ENCODE measurements around the gene GALC. TPM values are rescaled to one million over a fixed set of nuclear protein-coding genes. Genes with fewer than 3 reads are reported as not detected.

The GALC gene
- total RNA-seq, 1 donor: 19.2 TPM

DNA sequence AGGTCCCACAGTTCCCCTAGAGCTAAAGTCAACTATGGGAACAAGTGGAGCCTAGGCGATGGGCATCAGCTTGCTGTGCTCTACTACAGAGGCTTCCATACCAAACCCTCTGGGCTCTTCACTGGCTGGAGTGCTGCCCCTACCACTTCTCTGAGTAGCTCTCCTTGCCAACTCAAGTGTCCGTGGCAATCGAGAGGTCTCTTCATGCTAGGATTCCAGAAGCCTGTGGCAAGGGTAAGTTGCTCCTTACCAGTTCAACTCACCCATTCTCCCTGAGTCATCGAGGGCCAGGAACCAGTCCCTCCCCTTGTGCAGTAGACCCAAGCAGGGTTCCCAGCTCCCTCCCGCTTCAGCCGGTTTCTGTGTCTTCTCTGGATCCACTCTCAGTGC is 76.1 kb downstream of the GALC start:
- DNase-seq (ENCODE audit: low read depth): no peak
- no peak overlapping the region for H3K4me3 ChIP-seq (ENCODE audit: low read depth, low read length)
- TF ChIP-seq, protein P1, sequence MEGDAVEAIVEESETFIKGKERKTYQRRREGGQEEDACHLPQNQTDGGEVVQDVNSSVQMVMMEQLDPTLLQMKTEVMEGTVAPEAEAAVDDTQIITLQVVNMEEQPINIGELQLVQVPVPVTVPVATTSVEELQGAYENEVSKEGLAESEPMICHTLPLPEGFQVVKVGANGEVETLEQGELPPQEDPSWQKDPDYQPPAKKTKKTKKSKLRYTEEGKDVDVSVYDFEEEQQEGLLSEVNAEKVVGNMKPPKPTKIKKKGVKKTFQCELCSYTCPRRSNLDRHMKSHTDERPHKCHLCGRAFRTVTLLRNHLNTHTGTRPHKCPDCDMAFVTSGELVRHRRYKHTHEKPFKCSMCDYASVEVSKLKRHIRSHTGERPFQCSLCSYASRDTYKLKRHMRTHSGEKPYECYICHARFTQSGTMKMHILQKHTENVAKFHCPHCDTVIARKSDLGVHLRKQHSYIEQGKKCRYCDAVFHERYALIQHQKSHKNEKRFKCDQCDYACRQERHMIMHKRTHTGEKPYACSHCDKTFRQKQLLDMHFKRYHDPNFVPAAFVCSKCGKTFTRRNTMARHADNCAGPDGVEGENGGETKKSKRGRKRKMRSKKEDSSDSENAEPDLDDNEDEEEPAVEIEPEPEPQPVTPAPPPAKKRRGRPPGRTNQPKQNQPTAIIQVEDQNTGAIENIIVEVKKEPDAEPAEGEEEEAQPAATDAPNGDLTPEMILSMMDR (IDR thresholded peaks at IDR 0.05; ENCODE audit: insufficient read depth, low read length): no peak

DNA sequence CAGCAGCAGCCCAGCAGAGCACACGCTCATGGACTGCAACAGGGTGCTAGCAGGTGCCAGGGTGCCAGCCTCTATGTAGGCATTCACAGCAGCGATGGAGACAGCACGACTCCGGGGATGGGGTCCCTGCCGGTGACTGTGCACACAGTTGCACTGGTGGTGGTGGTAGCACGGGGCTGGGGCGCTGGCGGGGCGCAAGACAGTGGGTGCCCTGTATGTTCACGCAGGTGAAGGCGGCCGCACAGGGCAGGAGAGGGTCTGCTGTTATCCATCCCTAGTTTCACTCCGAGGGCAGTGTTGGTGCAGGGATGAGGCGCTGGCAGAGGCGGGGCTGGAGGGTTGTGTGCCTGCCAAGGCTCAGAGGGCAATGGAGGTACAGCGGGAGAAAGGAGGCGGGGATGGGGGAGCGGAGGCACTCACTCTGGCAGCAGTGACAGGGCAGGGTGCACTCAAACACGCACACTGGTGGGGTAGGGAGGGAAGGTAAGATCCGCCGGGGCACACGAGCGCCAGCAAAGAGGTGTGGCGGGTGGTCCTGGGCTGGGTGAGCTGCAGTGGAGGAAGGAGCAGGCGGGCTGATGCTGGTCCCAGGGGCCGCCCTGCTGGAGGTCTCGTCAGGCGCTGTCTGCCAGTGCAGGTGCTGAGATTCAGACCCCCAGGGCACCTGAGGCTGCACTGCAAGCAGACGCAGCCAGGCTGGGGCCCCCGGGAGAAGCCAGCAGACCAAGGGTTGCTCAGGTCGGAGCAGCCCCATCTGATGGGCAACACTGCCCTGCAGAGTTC is 76.7 kb downstream of the GALC start:
- TF ChIP-seq, protein P1 (IDR thresholded peaks at IDR 0.05; ENCODE audit: insufficient read depth, low read length): no peak
- DNase-seq (ENCODE audit: low read depth): no peak
- no peak overlapping the region for H3K4me3 ChIP-seq (ENCODE audit: low read depth, low read length)

DNA sequence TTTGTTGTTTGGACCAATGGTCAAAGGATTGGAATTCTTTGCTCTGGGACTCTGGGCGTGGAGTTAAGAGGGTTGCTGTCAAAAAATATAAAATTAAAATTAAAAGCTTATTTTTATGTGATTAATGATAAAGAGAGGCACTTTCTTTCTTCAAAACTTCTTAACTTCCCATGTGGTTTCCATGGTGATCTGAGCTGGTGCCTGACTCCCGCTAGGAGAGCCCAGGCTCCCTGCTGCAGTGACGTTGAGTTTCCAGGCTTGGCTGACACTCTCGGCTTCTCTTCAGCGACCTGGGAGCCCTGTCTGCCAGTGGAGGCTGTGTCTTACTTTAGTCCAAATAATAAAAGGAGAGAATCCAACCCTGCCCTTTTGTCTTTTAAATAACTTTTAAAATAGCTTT is 84.4 kb downstream of the GALC start:
- DNase-seq (ENCODE audit: low read depth): no peak
- TF ChIP-seq, protein P1 (IDR thresholded peaks at IDR 0.05; ENCODE audit: insufficient read depth, low read length): no peak
- H3K4me3 ChIP-seq (ENCODE audit: low read depth, low read length): no peak overlapping the region

DNA sequence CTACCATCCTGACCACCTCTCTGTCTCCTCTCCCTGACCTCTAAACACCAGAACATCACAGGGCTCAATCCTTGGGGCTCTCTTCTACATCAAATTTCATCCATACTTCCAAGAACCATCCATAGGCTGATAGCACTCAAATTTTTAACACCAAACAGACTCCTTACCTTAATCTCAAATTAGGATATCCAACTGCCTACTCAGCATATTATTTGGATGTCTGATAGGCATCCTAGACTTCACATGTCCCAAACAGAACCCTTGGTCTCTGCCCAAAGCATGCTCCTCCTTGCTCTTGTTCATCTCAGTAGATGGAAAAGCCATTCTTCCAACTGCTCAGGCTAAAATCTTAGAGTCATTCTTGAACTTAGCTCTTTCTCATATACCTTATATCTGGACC is 91.3 kb downstream of the GALC start:
- DNase-seq (ENCODE audit: low read depth): no peak
- TF ChIP-seq, protein P1 (IDR thresholded peaks at IDR 0.05; ENCODE audit: insufficient read depth, low read length): no peak
- no peak overlapping the region for H3K4me3 ChIP-seq (ENCODE audit: low read depth, low read length)

DNA sequence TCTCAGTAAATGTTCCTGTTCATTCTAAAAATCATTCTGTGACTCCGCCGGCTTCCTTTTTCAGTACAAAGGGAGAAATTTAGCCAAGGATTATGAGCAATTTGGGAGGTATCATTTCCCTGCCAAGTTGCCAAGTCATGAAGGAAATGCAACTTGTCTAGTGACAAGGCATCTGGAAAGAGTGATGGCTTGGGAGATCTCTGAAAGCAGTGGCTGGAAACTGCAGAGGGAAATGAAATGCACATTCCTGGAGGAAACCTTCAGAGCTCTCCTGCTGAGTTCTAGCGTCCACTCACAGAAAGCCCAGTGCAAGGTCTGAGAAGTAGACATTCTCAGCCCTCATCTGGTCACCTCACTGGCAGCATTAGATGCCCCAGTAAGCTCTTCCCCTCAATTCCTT is 91.7 kb downstream of the GALC start:
- DNase-seq (ENCODE audit: low read depth): peak; percentile 52
- no peak overlapping the region for H3K4me3 ChIP-seq (ENCODE audit: low read depth, low read length)
- TF ChIP-seq, protein P1 (IDR thresholded peaks at IDR 0.05; ENCODE audit: insufficient read depth, low read length): no peak

DNA sequence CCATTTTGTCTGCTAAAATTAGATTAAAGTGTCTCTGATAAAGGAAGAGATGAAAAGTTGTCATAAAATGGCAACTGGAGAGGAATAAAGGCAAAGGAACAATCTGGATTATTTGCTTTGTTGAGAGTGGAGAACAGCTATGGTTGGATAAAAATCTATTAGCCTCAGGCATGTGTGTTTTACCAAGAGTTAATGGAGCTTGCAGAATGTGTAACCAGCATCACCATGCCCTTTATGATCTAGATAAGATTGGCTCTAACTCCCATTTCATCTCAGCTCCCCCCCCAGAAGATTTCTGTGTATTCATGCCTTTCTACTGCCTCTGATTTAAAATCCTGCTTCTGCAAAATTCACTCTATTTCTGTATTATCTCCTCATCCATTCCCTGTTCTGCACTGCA is 93.8 kb downstream of the GALC start:
- DNase-seq (ENCODE audit: low read depth): no peak
- no peak overlapping the region for H3K4me3 ChIP-seq (ENCODE audit: low read depth, low read length)
- TF ChIP-seq, protein P1 (IDR thresholded peaks at IDR 0.05; ENCODE audit: insufficient read depth, low read length): no peak

DNA sequence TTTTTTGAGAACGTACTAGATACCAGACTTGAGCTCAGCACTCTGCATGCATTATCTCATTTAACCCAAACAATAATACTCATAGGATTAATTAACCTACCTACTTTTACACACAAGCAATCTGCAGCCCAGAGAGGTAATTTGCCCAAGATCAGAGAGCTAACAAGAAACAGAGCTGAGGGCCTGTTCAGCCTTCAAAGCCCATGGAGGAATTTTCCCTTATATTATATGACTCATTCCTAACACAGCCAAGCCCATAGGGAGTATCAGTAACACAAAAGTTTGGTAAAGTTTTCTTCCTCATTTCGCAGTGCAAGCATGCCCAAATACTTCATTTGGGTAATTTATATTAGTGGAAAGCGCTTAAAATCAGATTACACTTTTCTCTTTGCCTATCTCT is 94.7 kb downstream of the GALC start:
- TF ChIP-seq, protein P1 (IDR thresholded peaks at IDR 0.05; ENCODE audit: insufficient read depth, low read length): no peak
- H3K4me3 ChIP-seq (ENCODE audit: low read depth, low read length): no peak overlapping the region
- DNase-seq (ENCODE audit: low read depth): peak; percentile 19

Measured in fibroblast of the aortic adventitia (primary cell).